ENCODE data around the gene TXLNA. TPM values are rescaled to one million over a fixed set of nuclear protein-coding genes. Genes with fewer than 3 reads are reported as not detected.
"Not testable (repeated sequence)": the region's sequence is repeated elsewhere in the genome, so short reads cannot be mapped to it uniquely, and the experiment has no call there.

Gene TXLNA
- total RNA-seq, 2 experiments from 2014 or later = 64.1 to 65.8 TPM

DNA sequence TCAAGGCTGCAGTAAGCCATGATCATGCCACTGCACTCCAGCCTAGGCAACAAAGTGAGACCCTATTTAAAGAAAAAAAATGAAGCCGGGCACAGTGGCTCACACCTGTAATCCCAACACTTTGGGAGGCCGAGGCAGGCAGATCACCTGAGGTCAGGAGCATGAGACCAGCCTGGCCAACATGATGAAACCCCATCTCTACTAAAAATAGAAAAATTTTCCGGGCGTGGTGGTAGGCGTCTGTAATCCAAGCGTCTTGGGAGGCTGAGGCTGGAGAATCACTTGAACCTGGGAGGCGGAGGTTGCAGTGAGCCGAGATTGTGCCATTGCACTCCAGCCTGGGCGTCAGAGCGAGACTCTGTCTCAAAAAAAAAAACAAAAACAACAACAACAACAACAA is 13.8 kb upstream of the TXLNA start:
- DNase-seq, H3K27ac Mint-ChIP-seq, H3K4me3 Mint-ChIP-seq, H3K9me3 Mint-ChIP-seq, H3K27me3 Mint-ChIP-seq, POLR2A ChIA-PET, H3K4me1 Mint-ChIP-seq, CTCF ChIA-PET: not testable (repeated sequence)
- H3K36me3 Mint-ChIP-seq (ENCODE audit: low read depth) = peaks cover 50% of the 10 kb centered on the region

DNA sequence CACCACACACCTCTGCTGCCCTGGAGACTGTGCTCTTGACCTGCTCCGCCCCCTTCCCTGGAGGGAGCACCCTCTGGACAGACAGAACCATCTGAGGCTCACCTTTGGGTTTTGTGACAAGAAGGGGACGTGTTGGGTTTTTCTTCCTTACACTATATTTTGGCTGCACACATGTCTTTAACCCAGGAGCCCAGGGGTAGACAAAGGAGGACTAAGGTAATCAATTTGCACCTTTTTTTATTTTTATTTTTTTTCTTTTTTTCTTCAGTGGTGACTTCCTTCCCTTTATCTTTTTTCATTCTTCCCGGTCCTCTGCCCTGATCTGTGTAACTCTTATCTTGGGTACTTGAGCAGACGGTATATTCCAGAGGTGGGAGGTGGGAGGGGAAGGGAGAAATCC is 8.5 kb upstream of the TXLNA start:
- no peaks in the 10 kb centered on the region for H3K27me3 Mint-ChIP-seq
- DNase-seq = no peak
- H3K4me1 Mint-ChIP-seq = peaks cover 17% of the 10 kb centered on the region
- H3K27ac Mint-ChIP-seq = no peak overlapping the region
- no peaks in the 10 kb centered on the region for H3K9me3 Mint-ChIP-seq
- CTCF ChIA-PET = no interaction called here
- H3K36me3 Mint-ChIP-seq (ENCODE audit: low read depth) = peaks cover 49% of the 10 kb centered on the region
- POLR2A ChIA-PET = no interaction called here
- H3K4me3 Mint-ChIP-seq = no peak overlapping the region

DNA sequence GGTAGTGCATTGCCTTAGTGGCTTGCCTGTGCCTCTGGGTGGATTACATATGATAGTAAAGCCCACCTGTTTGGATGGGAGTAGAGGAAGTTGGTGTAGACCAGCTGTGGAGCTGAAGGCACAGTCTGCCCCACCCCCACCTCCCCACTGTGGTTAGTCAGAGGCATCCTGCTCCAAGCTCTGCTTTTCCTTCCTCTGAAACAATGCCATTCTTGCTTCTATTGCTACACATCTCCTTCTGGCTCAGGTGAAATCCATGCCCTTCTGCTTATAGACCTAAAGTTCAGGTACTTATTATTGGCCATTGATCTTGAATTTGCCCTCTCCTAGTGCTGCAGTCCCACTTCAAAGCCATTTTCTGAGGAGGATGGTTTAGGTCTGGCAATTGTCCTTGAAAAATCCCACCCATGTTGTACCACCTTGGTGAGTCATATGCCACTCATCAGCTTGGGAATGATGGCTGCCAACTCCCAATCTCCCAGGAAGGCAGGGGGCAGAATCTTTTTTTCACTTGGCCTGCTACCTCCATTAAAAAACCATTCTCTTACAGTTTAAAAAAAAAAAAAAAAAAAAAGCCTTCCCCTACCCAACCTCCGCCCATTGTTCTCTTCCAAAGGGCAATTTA is 6.7 kb upstream of the TXLNA start:
- Mint-ChIP-seq H3K36me3 (ENCODE audit: low read depth) (peaks cover 44% of the 10 kb centered on the region), H3K27me3 (no peaks in the 10 kb centered on the region), H3K4me1 (peaks cover 17% of the 10 kb centered on the region), H3K9me3 (no peaks in the 10 kb centered on the region), H3K27ac (no peak overlapping the region), H3K4me3 (no peak overlapping the region)
- ChIA-PET POLR2A (no interaction called here), CTCF (interaction anchor here (0.6 to 0.7 kb wide), 2 partner anchors 172 to 673 kb away, joined by 3 to 5 read pairs; no protein-coding TSS in a partner anchor)
- no peak for DNase-seq

DNA sequence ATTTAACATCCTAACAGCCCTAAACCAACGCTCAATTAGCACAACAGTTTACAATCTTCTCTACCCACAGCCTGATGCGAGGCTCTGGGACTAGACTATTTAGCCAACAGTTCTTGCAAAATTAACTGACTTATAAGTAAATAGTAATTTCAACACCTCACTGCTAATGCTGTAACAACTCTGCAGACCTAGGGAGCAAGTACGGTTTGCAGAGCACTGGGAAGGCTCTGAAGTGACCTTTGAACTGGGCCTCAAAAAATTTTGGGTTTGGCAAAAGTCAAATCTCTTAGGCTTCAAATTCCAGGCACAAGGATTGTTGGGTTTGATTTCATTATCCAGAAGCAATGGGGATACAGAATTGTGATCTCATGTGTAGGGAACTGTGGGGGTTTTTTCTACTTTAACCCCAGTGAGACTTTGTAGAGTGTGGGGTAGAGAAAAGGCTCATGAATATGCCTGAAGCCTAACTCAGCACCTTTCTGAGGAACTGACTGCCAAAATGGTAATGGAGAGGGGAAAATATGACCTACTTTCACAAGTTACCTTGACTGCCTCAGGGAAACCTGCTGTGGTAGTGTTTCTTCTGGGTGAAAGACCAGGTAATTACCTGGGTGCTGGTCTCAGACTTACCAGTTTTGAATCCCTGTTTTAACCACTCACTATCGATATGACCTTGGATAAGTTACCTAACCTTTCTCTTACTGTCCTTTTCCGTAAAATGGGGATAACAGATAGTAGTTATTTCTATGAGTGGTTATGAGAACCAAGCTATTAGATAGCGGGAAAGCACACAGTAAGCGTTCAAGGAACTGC is 889 bp upstream of the TXLNA start:
- Mint-ChIP-seq H3K9me3 (no peaks in the 10 kb centered on the region), H3K4me1 (peaks cover 40% of the 10 kb centered on the region), H3K36me3 (ENCODE audit: low read depth) (peaks cover 46% of the 10 kb centered on the region), H3K4me3 (peak overlapping the region; percentile 92), H3K27me3 (no peaks in the 10 kb centered on the region), H3K27ac (peak overlapping the region; percentile 98)
- CTCF ChIA-PET = interaction anchor here (0.7 to 1.9 kb wide), 2 partner anchors 70 to 192 kb away, joined by 3 to 4 read pairs; no protein-coding TSS in a partner anchor
- DNase-seq = no peak
- POLR2A ChIA-PET = interaction anchor here (1.0 kb wide), 2 partner anchors 27 to 37 kb away, joined by 3 to 4 read pairs; partner anchors contain the start of gene IQCC

- H3K36me3 Mint-ChIP-seq (ENCODE audit: low read depth) = peaks cover 50% of the 10 kb centered on the region
- H3K4me3 Mint-ChIP-seq = peak overlapping the region; percentile 92
- H3K4me1 Mint-ChIP-seq = peaks cover 45% of the 10 kb centered on the region
- no peaks in the 10 kb centered on the region for H3K9me3 Mint-ChIP-seq
- peak overlapping the region; percentile 98 for H3K27ac Mint-ChIP-seq
- ChIA-PET POLR2A (interaction anchor here (1.0 kb wide), 2 partner anchors 26 to 37 kb away, joined by 3 to 4 read pairs; partner anchors contain the start of gene IQCC), CTCF (interaction anchor here (0.7 to 1.9 kb wide), 4 partner anchors 18 to 192 kb away, joined by 3 to 9 read pairs (median 4); no protein-coding TSS in a partner anchor)
- H3K27me3 Mint-ChIP-seq = no peaks in the 10 kb centered on the region
- DNase-seq = no peak
Observed at GRCh38 chr1:32179193-32179442, 357 bp upstream of the TXLNA start.

DNA sequence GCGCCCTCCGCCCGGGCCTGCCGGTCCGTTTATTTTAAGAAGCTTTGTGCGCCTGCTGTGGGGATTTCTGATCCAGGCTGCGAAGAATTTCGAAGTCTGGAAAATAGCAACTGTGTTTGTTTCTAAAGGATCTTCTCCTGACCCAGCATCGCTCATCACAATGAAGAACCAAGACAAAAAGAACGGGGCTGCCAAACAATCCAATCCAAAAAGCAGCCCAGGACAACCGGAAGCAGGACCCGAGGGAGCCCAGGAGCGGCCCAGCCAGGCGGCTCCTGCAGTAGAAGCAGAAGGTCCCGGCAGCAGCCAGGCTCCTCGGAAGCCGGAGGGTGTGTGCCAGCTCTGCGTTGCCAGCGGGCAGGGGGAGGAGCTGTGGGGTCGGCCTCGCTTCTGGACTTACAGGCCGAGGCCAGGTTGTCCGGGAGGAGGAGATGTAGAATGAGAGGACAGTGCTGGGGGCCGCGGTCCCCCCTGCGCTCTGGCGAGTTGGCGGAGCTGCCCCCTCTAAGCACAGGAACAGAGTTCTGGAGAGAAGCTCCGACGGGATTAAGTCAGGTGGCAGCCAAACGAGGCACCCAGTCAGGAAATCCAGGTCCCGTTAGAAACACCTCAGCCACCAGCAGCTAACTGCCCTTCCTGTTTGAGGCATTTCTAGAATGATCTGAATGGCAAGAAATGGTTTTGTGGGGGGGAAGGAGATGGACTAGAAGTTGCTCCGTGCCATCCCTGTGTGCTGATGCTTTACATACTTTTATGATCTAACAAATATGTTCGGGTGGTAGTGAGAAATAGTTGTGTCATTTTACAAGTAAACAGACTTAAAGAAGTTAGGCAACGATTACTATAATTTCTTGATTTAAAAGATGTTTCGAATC is 948 bp downstream of the TXLNA start:
- Mint-ChIP-seq H3K27me3 (no peaks in the 10 kb centered on the region), H3K4me3 (peak overlapping the region; percentile 92), H3K36me3 (ENCODE audit: low read depth) (peaks cover 49% of the 10 kb centered on the region), H3K4me1 (peaks cover 53% of the 10 kb centered on the region), H3K27ac (peak overlapping the region; percentile 84), H3K9me3 (no peaks in the 10 kb centered on the region)
- CTCF ChIA-PET = interaction anchor here (0.5 to 1.9 kb wide), 12 partner anchors 12 to 289 kb away, joined by 3 to 9 read pairs (median 3); partner anchors contain the start of gene CCDC28B
- POLR2A ChIA-PET = no interaction called here
- DNase-seq = peak; percentile 26

DNA sequence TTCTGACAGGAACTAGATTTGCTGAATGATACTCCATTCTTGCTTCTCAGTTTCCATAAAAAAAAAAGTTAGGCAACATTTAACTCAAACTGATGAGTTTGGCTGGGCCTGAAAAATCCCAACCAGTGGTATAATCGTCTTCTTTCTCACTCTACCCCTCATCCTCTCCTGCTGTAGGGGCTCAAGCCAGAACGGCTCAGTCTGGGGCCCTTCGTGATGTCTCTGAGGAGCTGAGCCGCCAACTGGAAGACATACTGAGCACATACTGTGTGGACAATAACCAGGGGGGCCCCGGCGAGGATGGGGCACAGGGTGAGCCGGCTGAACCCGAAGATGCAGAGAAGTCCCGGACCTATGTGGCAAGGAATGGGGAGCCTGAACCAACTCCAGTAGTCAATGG is 1.6 kb downstream of the TXLNA start:
- H3K9me3 Mint-ChIP-seq = no peaks in the 10 kb centered on the region
- CTCF ChIA-PET = interaction anchor here (0.5 to 1.9 kb wide), 9 partner anchors 12 to 288 kb away, joined by 3 to 9 read pairs (median 3); no protein-coding TSS in a partner anchor
- POLR2A ChIA-PET = no interaction called here
- H3K27ac Mint-ChIP-seq = peak overlapping the region; percentile 84
- H3K27me3 Mint-ChIP-seq = no peaks in the 10 kb centered on the region
- H3K4me3 Mint-ChIP-seq = peak overlapping the region; percentile 92
- peaks cover 55% of the 10 kb centered on the region for H3K4me1 Mint-ChIP-seq
- DNase-seq = no peak
- peaks cover 51% of the 10 kb centered on the region for H3K36me3 Mint-ChIP-seq (ENCODE audit: low read depth)

- Mint-ChIP-seq H3K27ac (peak overlapping the region; percentile 62), H3K4me3 (peak overlapping the region; percentile 92), H3K27me3 (no peaks in the 10 kb centered on the region), H3K4me1 (peaks cover 60% of the 10 kb centered on the region), H3K9me3 (no peaks in the 10 kb centered on the region), H3K36me3 (ENCODE audit: low read depth) (peaks cover 54% of the 10 kb centered on the region)
- POLR2A ChIA-PET = interaction anchor here (0.7 kb wide), 1 partner anchor 60 kb away, joined by 5 read pairs; no protein-coding TSS in a partner anchor
- no peak for DNase-seq
- CTCF ChIA-PET = interaction anchor here (0.5 to 1.3 kb wide), 5 partner anchors 69 to 821 kb away, joined by 3 read pairs; partner anchors contain the start of gene MARCKSL1
Observed at GRCh38 chr1:32181563-32181962, 2.1 kb downstream of the TXLNA start.

- no peak overlapping the region for H3K27ac Mint-ChIP-seq
- peak overlapping the region; percentile 48 for H3K4me3 Mint-ChIP-seq
- peaks cover 61% of the 10 kb centered on the region for H3K4me1 Mint-ChIP-seq
- POLR2A ChIA-PET = interaction anchor here (0.7 kb wide), 2 partner anchors 13 to 61 kb away, joined by 5 to 9 read pairs; no protein-coding TSS in a partner anchor
- H3K27me3 Mint-ChIP-seq = no peaks in the 10 kb centered on the region
- H3K9me3 Mint-ChIP-seq = no peaks in the 10 kb centered on the region
- peaks cover 54% of the 10 kb centered on the region for H3K36me3 Mint-ChIP-seq (ENCODE audit: low read depth)
- CTCF ChIA-PET = interaction anchor here (0.5 to 0.8 kb wide), 4 partner anchors 58 to 820 kb away, joined by 3 read pairs; partner anchors contain the start of gene MARCKSL1
- no peak for DNase-seq
Observed at GRCh38 chr1:32182060-32182459, 2.6 kb downstream of the TXLNA start.

GRCh38 chr1:32184650-32185049 is 5.2 kb downstream of the TXLNA start:
- ChIA-PET POLR2A (no interaction called here), CTCF (interaction anchor here (1.0 to 1.8 kb wide), 3 partner anchors 13 to 38 kb away, joined by 3 to 12 read pairs (median 5); partner anchors contain the start of gene IQCC)
- Mint-ChIP-seq H3K27me3 (no peaks in the 10 kb centered on the region), H3K36me3 (ENCODE audit: low read depth) (peaks cover 71% of the 10 kb centered on the region), H3K4me1 (peaks cover 59% of the 10 kb centered on the region), H3K9me3 (no peaks in the 10 kb centered on the region), H3K4me3 (no peak overlapping the region), H3K27ac (peak overlapping the region; percentile 33)
- DNase-seq = no peak

- ChIA-PET CTCF (interaction anchor here (0.7 to 3.2 kb wide), 3 partner anchors 11 to 37 kb away, joined by 3 to 9 read pairs (median 5); no protein-coding TSS in a partner anchor), POLR2A (no interaction called here)
- Mint-ChIP-seq H3K36me3 (ENCODE audit: low read depth) (peaks cover 71% of the 10 kb centered on the region), H3K27ac (peak overlapping the region; percentile 86), H3K4me3 (no peak overlapping the region), H3K9me3 (no peaks in the 10 kb centered on the region), H3K27me3 (no peaks in the 10 kb centered on the region), H3K4me1 (peaks cover 52% of the 10 kb centered on the region)
- no peak for DNase-seq
Observed at GRCh38 chr1:32186077-32186476, 6.6 kb downstream of the TXLNA start.

DNA sequence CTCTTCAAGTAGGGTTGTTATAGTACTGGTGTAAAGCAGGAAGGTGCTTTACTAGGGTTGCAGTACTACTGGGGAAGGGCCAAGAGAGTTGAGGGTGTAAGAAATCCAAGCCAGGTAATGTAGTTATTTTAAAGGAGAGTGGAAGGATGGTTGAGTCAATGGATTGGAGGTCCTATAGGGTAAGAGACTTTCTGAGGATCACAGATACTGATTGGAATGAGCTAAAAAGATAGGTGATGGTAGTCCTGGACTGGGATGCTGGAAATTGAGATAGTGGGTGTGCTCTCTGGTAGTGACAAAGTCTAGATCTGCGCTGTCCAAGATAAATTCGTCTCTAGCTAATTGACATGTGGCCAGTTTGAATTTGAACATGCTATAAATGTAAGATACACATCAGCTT is 7.0 kb downstream of the TXLNA start:
- H3K4me3 Mint-ChIP-seq = no peak overlapping the region
- peaks cover 49% of the 10 kb centered on the region for H3K4me1 Mint-ChIP-seq
- H3K36me3 Mint-ChIP-seq (ENCODE audit: low read depth) = peaks cover 71% of the 10 kb centered on the region
- no peaks in the 10 kb centered on the region for H3K9me3 Mint-ChIP-seq
- H3K27me3 Mint-ChIP-seq = no peaks in the 10 kb centered on the region
- no peak for DNase-seq
- ChIA-PET CTCF (interaction anchor here (0.7 to 3.2 kb wide), 2 partner anchors 11 to 16 kb away, joined by 3 to 9 read pairs; no protein-coding TSS in a partner anchor), POLR2A (no interaction called here)
- H3K27ac Mint-ChIP-seq = peak overlapping the region; percentile 86

All from activated CD4-positive, alpha-beta T cell treated with anti-CD3 and anti-CD28 coated beads, Interleukin-2, amount 10 ng/mL, durations not matched to agents 7 days and 5 days (primary cell).